ENCODE data around the gene KIAA0825. TPM values are rescaled to one million over a fixed set of nuclear protein-coding genes. Genes with fewer than 3 reads are reported as not detected.

KIAA0825 gene
- total and polyA plus RNA-seq, 2 donors: 0.87 to 3.1 TPM

- no peaks in the 10 kb centered on the region for H3K36me3 ChIP-seq (ENCODE audit: control insufficient read depth in 2 of 2, insufficient read depth in 2 of 2, low read length in 1 of 2)
- DNase-seq (ENCODE audit: low read depth in 6 of 9, low spot score in 9 of 9): no peak
- 96% methylated on average over 5 of the region's 5 CpGs for WGBS
- H3K9me3 ChIP-seq (ENCODE audit: control insufficient read depth in 2 of 2, insufficient read depth in 1 of 2, low read length in 1 of 2): no peaks in the 10 kb centered on the region
- no peak overlapping the region for H3K27ac ChIP-seq (ENCODE audit: low read depth in 1 of 2, low read length in 1 of 2)
- H3K27me3 ChIP-seq (ENCODE audit: control insufficient read depth in 2 of 2, insufficient read depth in 1 of 2, low read length in 1 of 2): no peaks in the 10 kb centered on the region
- no peak overlapping the region for H3K4me3 ChIP-seq (ENCODE audit: low read length in 2 of 2)
- H3K4me1 ChIP-seq (ENCODE audit: control insufficient read depth in 2 of 2, insufficient read depth in 2 of 2, low read length in 2 of 2): no peaks in the 10 kb centered on the region
Observed at GRCh38 chr5:94467954-94468930, 150.2 kb downstream of the KIAA0825 start.

GRCh38 chr5:94467346-94467953 lies 151.0 kb downstream of the KIAA0825 start:
- Histone ChIP-seq H3K36me3 (ENCODE audit: control insufficient read depth in 2 of 2, insufficient read depth in 2 of 2, low read length in 1 of 2) (no peaks in the 10 kb centered on the region), H3K9me3 (ENCODE audit: control insufficient read depth in 2 of 2, insufficient read depth in 1 of 2, low read length in 1 of 2) (no peaks in the 10 kb centered on the region), H3K27ac (ENCODE audit: low read depth in 1 of 2, low read length in 1 of 2) (no peak overlapping the region), H3K4me1 (ENCODE audit: control insufficient read depth in 2 of 2, insufficient read depth in 2 of 2, low read length in 2 of 2) (no peaks in the 10 kb centered on the region), H3K4me3 (ENCODE audit: low read length in 2 of 2) (no peak overlapping the region), H3K27me3 (ENCODE audit: control insufficient read depth in 2 of 2, insufficient read depth in 1 of 2, low read length in 1 of 2) (no peaks in the 10 kb centered on the region)
- no peak for DNase-seq (ENCODE audit: low read depth in 6 of 9, low spot score in 9 of 9)
- 99% methylated on average over 3 of the region's 3 CpGs for WGBS

- Histone ChIP-seq H3K36me3 (ENCODE audit: control insufficient read depth in 2 of 2, insufficient read depth in 2 of 2, low read length in 1 of 2) (no peaks in the 10 kb centered on the region), H3K27me3 (ENCODE audit: control insufficient read depth in 2 of 2, insufficient read depth in 1 of 2, low read length in 1 of 2) (no peaks in the 10 kb centered on the region), H3K9me3 (ENCODE audit: control insufficient read depth in 2 of 2, insufficient read depth in 1 of 2, low read length in 1 of 2) (no peaks in the 10 kb centered on the region), H3K4me3 (ENCODE audit: low read length in 2 of 2) (no peak overlapping the region), H3K27ac (ENCODE audit: low read depth in 1 of 2, low read length in 1 of 2) (no peak overlapping the region), H3K4me1 (ENCODE audit: control insufficient read depth in 2 of 2, insufficient read depth in 2 of 2, low read length in 2 of 2) (no peaks in the 10 kb centered on the region)
- DNase-seq (ENCODE audit: low read depth in 6 of 9, low spot score in 9 of 9): no peak
- WGBS: 90% methylated on average over 2 of the region's 2 CpGs
Observed at GRCh38 chr5:94463739-94464138, 154.7 kb downstream of the KIAA0825 start.

- no peaks in the 10 kb centered on the region for H3K9me3 ChIP-seq (ENCODE audit: control insufficient read depth in 2 of 2, insufficient read depth in 1 of 2, low read length in 1 of 2)
- H3K27me3 ChIP-seq (ENCODE audit: control insufficient read depth in 2 of 2, insufficient read depth in 1 of 2, low read length in 1 of 2): no peaks in the 10 kb centered on the region
- H3K4me1 ChIP-seq (ENCODE audit: control insufficient read depth in 2 of 2, insufficient read depth in 2 of 2, low read length in 2 of 2): no peaks in the 10 kb centered on the region
- no peaks in the 10 kb centered on the region for H3K36me3 ChIP-seq (ENCODE audit: control insufficient read depth in 2 of 2, insufficient read depth in 2 of 2, low read length in 1 of 2)
- 87% methylated on average over 4 of the region's 4 CpGs for WGBS
- DNase-seq (ENCODE audit: low read depth in 6 of 9, low spot score in 9 of 9): no peak
- no peak overlapping the region for H3K4me3 ChIP-seq (ENCODE audit: low read length in 2 of 2)
- no peak overlapping the region for H3K27ac ChIP-seq (ENCODE audit: low read depth in 1 of 2, low read length in 1 of 2)
Observed at GRCh38 chr5:94461131-94461530, 157.3 kb downstream of the KIAA0825 start.

- no peaks in the 10 kb centered on the region for H3K9me3 ChIP-seq (ENCODE audit: control insufficient read depth in 2 of 2, insufficient read depth in 1 of 2, low read length in 1 of 2)
- H3K4me3 ChIP-seq (ENCODE audit: low read length in 2 of 2): no peak overlapping the region
- no peaks in the 10 kb centered on the region for H3K4me1 ChIP-seq (ENCODE audit: control insufficient read depth in 2 of 2, insufficient read depth in 2 of 2, low read length in 2 of 2)
- no peak overlapping the region for H3K27ac ChIP-seq (ENCODE audit: low read depth in 1 of 2, low read length in 1 of 2)
- H3K27me3 ChIP-seq (ENCODE audit: control insufficient read depth in 2 of 2, insufficient read depth in 1 of 2, low read length in 1 of 2): no peaks in the 10 kb centered on the region
- DNase-seq (ENCODE audit: low read depth in 6 of 9, low spot score in 9 of 9): no peak
- no peaks in the 10 kb centered on the region for H3K36me3 ChIP-seq (ENCODE audit: control insufficient read depth in 2 of 2, insufficient read depth in 2 of 2, low read length in 1 of 2)
Observed at GRCh38 chr5:94459915-94460314, 158.5 kb downstream of the KIAA0825 start.

- Histone ChIP-seq H3K36me3 (ENCODE audit: control insufficient read depth in 2 of 2, insufficient read depth in 2 of 2, low read length in 1 of 2) (no peaks in the 10 kb centered on the region), H3K4me1 (ENCODE audit: control insufficient read depth in 2 of 2, insufficient read depth in 2 of 2, low read length in 2 of 2) (no peaks in the 10 kb centered on the region), H3K27ac (ENCODE audit: low read depth in 1 of 2, low read length in 1 of 2) (no peak overlapping the region), H3K9me3 (ENCODE audit: control insufficient read depth in 2 of 2, insufficient read depth in 1 of 2, low read length in 1 of 2) (peaks cover 0 to 2% of the 10 kb centered on the region in 2 donors), H3K4me3 (ENCODE audit: low read length in 2 of 2) (no peak overlapping the region), H3K27me3 (ENCODE audit: control insufficient read depth in 2 of 2, insufficient read depth in 1 of 2, low read length in 1 of 2) (no peaks in the 10 kb centered on the region)
- DNase-seq (ENCODE audit: low read depth in 6 of 9, low spot score in 9 of 9): no peak
- 96% methylated on average over 4 of the region's 4 CpGs for WGBS
Observed at GRCh38 chr5:94457788-94458187, 160.6 kb downstream of the KIAA0825 start.

- H3K4me1 ChIP-seq (ENCODE audit: control insufficient read depth in 2 of 2, insufficient read depth in 2 of 2, low read length in 2 of 2): no peaks in the 10 kb centered on the region
- no peak overlapping the region for H3K4me3 ChIP-seq (ENCODE audit: low read length in 2 of 2)
- H3K27me3 ChIP-seq (ENCODE audit: control insufficient read depth in 2 of 2, insufficient read depth in 1 of 2, low read length in 1 of 2): no peaks in the 10 kb centered on the region
- 97% methylated on average over 2 of the region's 2 CpGs for WGBS
- H3K9me3 ChIP-seq (ENCODE audit: control insufficient read depth in 2 of 2, insufficient read depth in 1 of 2, low read length in 1 of 2): no peaks in the 10 kb centered on the region
- H3K27ac ChIP-seq (ENCODE audit: low read depth in 1 of 2, low read length in 1 of 2): no peak overlapping the region
- DNase-seq (ENCODE audit: low read depth in 6 of 9, low spot score in 9 of 9): no peak
- H3K36me3 ChIP-seq (ENCODE audit: control insufficient read depth in 2 of 2, insufficient read depth in 2 of 2, low read length in 1 of 2): no peaks in the 10 kb centered on the region
Observed at GRCh38 chr5:94445726-94446125, 172.7 kb downstream of the KIAA0825 start.

- Histone ChIP-seq H3K27ac (ENCODE audit: low read depth in 1 of 2, low read length in 1 of 2) (no peak overlapping the region), H3K36me3 (ENCODE audit: control insufficient read depth in 2 of 2, insufficient read depth in 2 of 2, low read length in 1 of 2) (no peaks in the 10 kb centered on the region), H3K27me3 (ENCODE audit: control insufficient read depth in 2 of 2, insufficient read depth in 1 of 2, low read length in 1 of 2) (no peaks in the 10 kb centered on the region), H3K9me3 (ENCODE audit: control insufficient read depth in 2 of 2, insufficient read depth in 1 of 2, low read length in 1 of 2) (no peaks in the 10 kb centered on the region), H3K4me3 (ENCODE audit: low read length in 2 of 2) (no peak overlapping the region), H3K4me1 (ENCODE audit: control insufficient read depth in 2 of 2, insufficient read depth in 2 of 2, low read length in 2 of 2) (no peaks in the 10 kb centered on the region)
- DNase-seq (ENCODE audit: low read depth in 6 of 9, low spot score in 9 of 9): no peak
- 93% methylated on average over 2 of the region's 2 CpGs for WGBS
Observed at GRCh38 chr5:94442991-94443390, 175.4 kb downstream of the KIAA0825 start.

- H3K9me3 ChIP-seq (ENCODE audit: control insufficient read depth in 2 of 2, insufficient read depth in 1 of 2, low read length in 1 of 2): no peaks in the 10 kb centered on the region
- DNase-seq (ENCODE audit: low read depth in 6 of 9, low spot score in 9 of 9): no peak
- H3K27me3 ChIP-seq (ENCODE audit: control insufficient read depth in 2 of 2, insufficient read depth in 1 of 2, low read length in 1 of 2): no peaks in the 10 kb centered on the region
- H3K27ac ChIP-seq (ENCODE audit: low read depth in 1 of 2, low read length in 1 of 2): no peak overlapping the region
- H3K4me1 ChIP-seq (ENCODE audit: control insufficient read depth in 2 of 2, insufficient read depth in 2 of 2, low read length in 2 of 2): no peaks in the 10 kb centered on the region
- WGBS: 97% methylated on average over 1 of the region's 1 CpG
- no peaks in the 10 kb centered on the region for H3K36me3 ChIP-seq (ENCODE audit: control insufficient read depth in 2 of 2, insufficient read depth in 2 of 2, low read length in 1 of 2)
- H3K4me3 ChIP-seq (ENCODE audit: low read length in 2 of 2): no peak overlapping the region
Observed at GRCh38 chr5:94442076-94442475, 176.3 kb downstream of the KIAA0825 start.

Data from thymus (tissue), 11 donors.